Endothelial cell of umbilical vein (primary cell): Measurements from ENCODE around the gene TSPAN33. TPM values are rescaled to one million over a fixed set of nuclear protein-coding genes. Genes with fewer than 3 reads are reported as not detected.
"Not testable (repeated sequence)": the region's sequence is repeated elsewhere in the genome, so short reads cannot be mapped to it uniquely, and the experiment has no call there.

Experiments used
- BruUV-seq: library from RNA; stranded (reverse); fragments of 400-500 nt; replicated peaks from 2 replicates; lab custom pipeline; 2021; lab: Mats Ljungman, UMichigan
- CTCF ChIA-PET: fragments of 300-600, 350-600 bp; sonication (Branson Sonifier 250); formaldehyde crosslinking; loops from one replicate; lab custom pipeline; 2021; ENCODE audit warnings: antibody characterized with exemption, inconsistent platforms; lab: Charles Lee
- POLR2A ChIA-PET: fragments of 300-600, 350-600 bp; sonication (Branson Sonifier 250); formaldehyde crosslinking; loops from one replicate; lab custom pipeline; 2021; ENCODE audit warnings: antibody characterized with exemption, inconsistent platforms; lab: Charles Lee
- DNase-seq: peaks from one replicate; pipeline ENCODE4 v3.0.0-alpha.2; 2011; ENCODE audit warnings: low read depth, low spot score
- FAIRE-seq: peaks from 2 replicates; lab custom pipeline; 2011; peaks lifted over from hg19 to GRCh38; lab: Jason Lieb, UNC
- H2AFZ ChIP-seq: 2 replicates; pipeline ENCODE4 v1.6.0; 2012; ENCODE audit warnings: low read depth, low read length, control low read depth, inconsistent platforms
- H3K27ac ChIP-seq: 2 replicates; pipeline ENCODE4 v1.5.1; 2011; ENCODE audit warnings: low read depth, mild to moderate bottlenecking, control low read depth, low read length, moderate library complexity; ENCODE audit not compliant: insufficient read depth
- H3K27me3 ChIP-seq, 2 experiments: 2 replicates each; pipeline versions ENCODE4 v1.6.0 to v1.6.1; 2011; ENCODE audit warnings: low read length in 2 of 2, mixed read lengths in 1 of 2; ENCODE audit not compliant: control insufficient read depth in 2 of 2, insufficient read depth in 2 of 2
- H3K36me3 ChIP-seq, 2 experiments: 2 replicates in 1 of 2; 3 replicates in 1 of 2; pipeline ENCODE4 v1.5.1; 2011; ENCODE audit warnings: low read length in 2 of 2, mild to moderate bottlenecking in 1 of 2, moderate library complexity in 1 of 2; ENCODE audit not compliant: control insufficient read depth in 2 of 2, insufficient read depth in 2 of 2; ENCODE audit errors: extremely low read depth in 1 of 2
- H3K4me1 ChIP-seq: 3 replicates; pipeline ENCODE4 v1.5.1; 2011; ENCODE audit warnings: mild to moderate bottlenecking, low read length; ENCODE audit not compliant: control insufficient read depth, insufficient read depth; ENCODE audit errors: extremely low read depth
- H3K4me2 ChIP-seq: 2 replicates; pipeline ENCODE4 v1.6.1; 2011; ENCODE audit warnings: low read length, control low read depth, mixed read lengths; ENCODE audit not compliant: insufficient read depth
- H3K4me3 ChIP-seq, 3 experiments: fragments of 200-600 bp in 1 of 3; sonication (generic), shearing (Covaris generic) in 1 of 3; replicated peaks in 1 of 3; 2 replicates each; pipeline ENCODE4 v1.5.1; 2011 to 2016; ENCODE audit warnings: control low read depth in 3 of 3, low read length in 3 of 3, mild to moderate bottlenecking in 2 of 3, inconsistent platforms in 1 of 3, low read depth in 1 of 3, moderate library complexity in 1 of 3; ENCODE audit not compliant: insufficient read depth in 1 of 3
- H3K79me2 ChIP-seq: 2 replicates; pipeline ENCODE4 v1.6.0; 2012; ENCODE audit warnings: low read length, inconsistent platforms; ENCODE audit not compliant: control insufficient read depth, insufficient read depth
- H3K9ac ChIP-seq: replicated peaks from 2 replicates; pipeline ENCODE3; 2011; ENCODE audit warnings: low read length, control low read depth; ENCODE audit not compliant: insufficient read depth; ENCODE audit errors: extremely low read depth
- H3K9me1 ChIP-seq: replicated peaks from 3 replicates; pipeline ENCODE4 v1.6.0; 2011; ENCODE audit warnings: mild to moderate bottlenecking, low read length; ENCODE audit not compliant: control insufficient read depth, insufficient read depth; ENCODE audit errors: extremely low read depth
- H3K9me3 ChIP-seq: replicated peaks from 2 replicates; pipeline ENCODE4 v1.5.1; 2012; ENCODE audit warnings: low read length, inconsistent platforms; ENCODE audit not compliant: control insufficient read depth, insufficient read depth
- H4K20me1 ChIP-seq: replicated peaks from 2 replicates; pipeline ENCODE3; 2011; ENCODE audit warnings: mild to moderate bottlenecking, low read length; ENCODE audit not compliant: control insufficient read depth, insufficient read depth; ENCODE audit errors: extremely low read depth
- EZH2 ChIP-seq: IDR thresholded peaks from 2 replicates; pipeline ENCODE4 v1.6.1; 2012; ENCODE audit warnings: borderline replicate concordance, low read depth, mild to moderate bottlenecking, moderate library complexity, low read length, inconsistent platforms; ENCODE audit not compliant: severe bottlenecking
- FOS ChIP-seq: IDR thresholded peaks from 2 replicates; pipeline ENCODE4 v1.6.1; 2011; ENCODE audit warnings: mild to moderate bottlenecking, low read length, moderate library complexity, borderline replicate concordance; ENCODE audit not compliant: insufficient read depth
- GATA2 ChIP-seq: IDR thresholded peaks from 2 replicates; pipeline ENCODE4 v1.7.0; 2011; ENCODE audit warnings: low read depth, mild to moderate bottlenecking, moderate library complexity, mixed read lengths, low read length; ENCODE audit not compliant: insufficient read length, insufficient read depth
- JUN ChIP-seq: IDR thresholded peaks from 2 replicates; pipeline ENCODE4 v1.6.1; 2011; ENCODE audit warnings: borderline replicate concordance, low read depth; ENCODE audit not compliant: insufficient read length, insufficient read depth
- MAX ChIP-seq: IDR thresholded peaks from 2 replicates; pipeline ENCODE4 v1.6.1; 2011; ENCODE audit not compliant: insufficient read depth, insufficient read length
- MYC ChIP-seq: IDR thresholded peaks from one replicate; pipeline ENCODE4 v1.6.1; 2011; ENCODE audit warnings: mild to moderate bottlenecking, low read depth, low read length
- POLR2A ChIP-seq: IDR thresholded peaks from 2 replicates; pipeline ENCODE4 v1.6.1; 2012; ENCODE audit warnings: low read depth, mild to moderate bottlenecking, control low read depth, low read length
- POLR2AphosphoS5 ChIP-seq: IDR thresholded peaks from 2 replicates; pipeline ENCODE4 v1.6.1; 2012; ENCODE audit warnings: low read depth, mild to moderate bottlenecking, control low read depth, low read length, moderate library complexity; ENCODE audit not compliant: insufficient read depth
- dilution Hi-C: fragments of 300-500 bp; cut with MboI; formaldehyde crosslinking; loops from one replicate; pipeline ENCODE4 v1.15.0; 2019; ENCODE audit warnings: low sequenced_read_pairs; ENCODE audit not compliant: extremely low pct_ligation_motif_present
- intact Hi-C: fragments of 100-400 bp; cut with micrococcal nuclease; formaldehyde crosslinking; loops from one replicate; pipeline ENCODE4 v1.10.0; 2022
- polyA plus RNA-seq, 4 experiments: library from polyadenylated mRNA; depleted of rRNA in 3 of 4; stranded (reverse) in 3 of 4; unstranded in 1 of 4; fragments of >200 nt; gene quantifications; 2 replicates each; pipeline versions ENCODE4 v1.2.1 to v1.2.3, GENCODE V29; 2011 to 2012; ENCODE audit warnings: missing spikeins in 1 of 4
- total RNA-seq: library from RNA; stranded (reverse); gene quantifications from 2 replicates; pipeline ENCODE4 v1.2.3, GENCODE V29; 2021
- TF ChIP-seq, protein P1 (sequence below), 2 donors: IDR thresholded peaks; 1 replicate in 1 of 2; 2 replicates in 1 of 2; pipeline ENCODE4 v1.5.1; 2011; ENCODE audit warnings: low read length in 2 of 2, mild to moderate bottlenecking in 2 of 2, moderate library complexity in 2 of 2, control low read depth in 1 of 2, inconsistent platforms in 1 of 2, low read depth in 1 of 2; ENCODE audit not compliant: insufficient read depth in 1 of 2; ENCODE audit errors: extremely low read depth in 1 of 2

The TSPAN33 gene
- total and polyA plus RNA-seq, 2 donors (not counting 3 experiments of a cell fraction or from before 2014, with no cell fraction given): 0.21 TPM; not detected in 1

DNA sequence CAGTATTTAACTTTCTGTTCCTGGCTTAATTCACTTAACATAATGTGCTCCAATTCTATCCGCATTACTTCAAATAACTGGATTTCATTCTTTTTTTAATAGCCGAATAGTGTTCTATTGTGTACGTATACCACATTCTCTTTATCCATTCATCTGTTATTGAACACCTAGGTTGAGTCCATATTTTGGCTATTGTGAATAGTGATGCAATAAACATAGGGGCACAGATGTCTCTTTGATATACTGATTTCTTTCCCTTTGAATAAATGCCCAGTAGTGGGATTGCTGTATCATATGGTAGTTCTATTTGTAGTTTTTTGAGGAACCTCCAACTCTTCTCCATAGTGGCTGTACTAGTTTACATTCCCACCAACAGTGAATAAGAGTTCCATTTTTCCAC is 25.5 kb upstream of the TSPAN33 start:
- no peaks in the 10 kb centered on the region for H3K9me3 ChIP-seq
- DNase-seq: no peak
- BruUV-seq: no TSS peak
- intact Hi-C loops: no loop called here
- H3K9me1 ChIP-seq: no peaks in the 10 kb centered on the region
- H3K4me1 ChIP-seq: no peaks in the 10 kb centered on the region
- H3K9ac ChIP-seq: no peak overlapping the region
- TF ChIP-seq POLR2A (no peak), JUN (no peak), FOS (no peak), MAX (no peak), GATA2 (no peak), POLR2AphosphoS5 (no peak), EZH2 (no peak), MYC (no peak)
- TF ChIP-seq, protein P1, sequence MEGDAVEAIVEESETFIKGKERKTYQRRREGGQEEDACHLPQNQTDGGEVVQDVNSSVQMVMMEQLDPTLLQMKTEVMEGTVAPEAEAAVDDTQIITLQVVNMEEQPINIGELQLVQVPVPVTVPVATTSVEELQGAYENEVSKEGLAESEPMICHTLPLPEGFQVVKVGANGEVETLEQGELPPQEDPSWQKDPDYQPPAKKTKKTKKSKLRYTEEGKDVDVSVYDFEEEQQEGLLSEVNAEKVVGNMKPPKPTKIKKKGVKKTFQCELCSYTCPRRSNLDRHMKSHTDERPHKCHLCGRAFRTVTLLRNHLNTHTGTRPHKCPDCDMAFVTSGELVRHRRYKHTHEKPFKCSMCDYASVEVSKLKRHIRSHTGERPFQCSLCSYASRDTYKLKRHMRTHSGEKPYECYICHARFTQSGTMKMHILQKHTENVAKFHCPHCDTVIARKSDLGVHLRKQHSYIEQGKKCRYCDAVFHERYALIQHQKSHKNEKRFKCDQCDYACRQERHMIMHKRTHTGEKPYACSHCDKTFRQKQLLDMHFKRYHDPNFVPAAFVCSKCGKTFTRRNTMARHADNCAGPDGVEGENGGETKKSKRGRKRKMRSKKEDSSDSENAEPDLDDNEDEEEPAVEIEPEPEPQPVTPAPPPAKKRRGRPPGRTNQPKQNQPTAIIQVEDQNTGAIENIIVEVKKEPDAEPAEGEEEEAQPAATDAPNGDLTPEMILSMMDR (IDR thresholded peaks at IDR 0.05; ENCODE audit: extremely low read depth in 1 of 2, insufficient read depth in 1 of 2, low read depth in 1 of 2, low read length in 2 of 2): no peak
- POLR2A ChIA-PET: no interaction called here
- peaks cover 5 to 11% of the 10 kb centered on the region in 2 experiments for H3K27me3 ChIP-seq
- dilution Hi-C loops: no loop called here
- H3K4me2 ChIP-seq: no peak overlapping the region
- no peaks in the 10 kb centered on the region for H4K20me1 ChIP-seq
- no peaks in the 10 kb centered on the region for H3K36me3 ChIP-seq
- no peak overlapping the region for H3K4me3 ChIP-seq
- H3K27ac ChIP-seq: no peak overlapping the region
- CTCF ChIA-PET: no interaction called here
- H3K79me2 ChIP-seq: no peaks in the 10 kb centered on the region
- FAIRE-seq: no peak
- H2AFZ ChIP-seq: no peak overlapping the region

DNA sequence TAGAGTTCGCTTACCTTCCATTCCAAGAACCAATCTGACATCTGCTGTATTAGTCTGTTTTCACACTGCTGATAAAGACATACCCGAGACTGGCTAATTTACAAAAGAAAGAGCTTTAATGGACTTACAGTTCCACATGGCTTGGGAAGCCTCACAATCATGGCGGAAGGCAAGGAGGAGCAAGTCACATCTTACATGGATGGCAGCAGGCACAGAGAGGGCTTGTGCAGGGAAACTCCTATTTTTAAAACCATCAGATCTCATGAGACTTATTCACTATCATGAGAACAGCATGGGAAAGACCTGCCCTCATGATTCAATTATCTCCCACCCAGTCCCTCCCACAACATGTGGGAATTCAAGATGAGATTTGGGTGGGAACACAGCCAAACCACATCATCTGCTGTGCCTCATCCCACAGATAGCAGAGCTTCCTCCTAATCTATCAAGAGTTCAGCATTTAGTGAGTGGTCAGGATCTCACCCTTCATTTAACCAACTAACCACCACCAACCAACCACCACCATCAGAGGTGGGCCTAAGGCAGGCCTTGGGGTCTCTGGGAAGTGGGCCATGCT is 22.9 kb upstream of the TSPAN33 start:
- BruUV-seq, H3K27ac ChIP-seq, H3K4me3 ChIP-seq, intact Hi-C loops, H3K9me1 ChIP-seq, H3K9me3 ChIP-seq, H3K9ac ChIP-seq, DNase-seq, H3K4me1 ChIP-seq, H3K4me2 ChIP-seq, FAIRE-seq, dilution Hi-C loops, H3K36me3 ChIP-seq, H4K20me1 ChIP-seq, H3K79me2 ChIP-seq, H2AFZ ChIP-seq, POLR2A ChIA-PET: not testable (repeated sequence)
- CTCF ChIA-PET: interaction anchor here (1.5 kb wide), 1 partner anchor 42 kb away, joined by 6 read pairs; no protein-coding TSS in a partner anchor
- H3K27me3 ChIP-seq: peaks cover 9 to 11% of the 10 kb centered on the region in 2 experiments
